Mucosa of stomach (tissue), 1 donor: ENCODE measurements around the gene NOP14.
"Not testable (repeated sequence)": the region's sequence is repeated elsewhere in the genome, so short reads cannot be mapped to it uniquely, and the experiment has no call there.

ENCODE experiments used
- H3K27me3 ChIP-seq: one replicate; pipeline ENCODE4 v1.7.0; 2013; ENCODE audit warnings: mild to moderate bottlenecking, low read length; ENCODE audit not compliant: control insufficient read depth, insufficient read depth
- H3K36me3 ChIP-seq: one replicate; pipeline ENCODE4 v1.7.0; 2013; ENCODE audit warnings: low read length; ENCODE audit not compliant: control insufficient read depth, insufficient read depth
- H3K4me1 ChIP-seq: one replicate; pipeline ENCODE4 v1.7.0; 2013; ENCODE audit warnings: mild to moderate bottlenecking, low read length; ENCODE audit not compliant: control insufficient read depth, insufficient read depth
- H3K4me3 ChIP-seq: one replicate; pipeline ENCODE4 v1.7.0; 2013; ENCODE audit warnings: low read length
- H3K9ac ChIP-seq: one replicate; pipeline ENCODE4 v1.7.0; 2013; ENCODE audit warnings: mild to moderate bottlenecking, low read length, moderate library complexity
- H3K9me3 ChIP-seq: one replicate; pipeline ENCODE4 v1.7.0; 2013; ENCODE audit warnings: mild to moderate bottlenecking, low read length, moderate library complexity; ENCODE audit not compliant: control insufficient read depth
- donor health status: Pancreatic carcinoma.

The NOP14 gene

DNA sequence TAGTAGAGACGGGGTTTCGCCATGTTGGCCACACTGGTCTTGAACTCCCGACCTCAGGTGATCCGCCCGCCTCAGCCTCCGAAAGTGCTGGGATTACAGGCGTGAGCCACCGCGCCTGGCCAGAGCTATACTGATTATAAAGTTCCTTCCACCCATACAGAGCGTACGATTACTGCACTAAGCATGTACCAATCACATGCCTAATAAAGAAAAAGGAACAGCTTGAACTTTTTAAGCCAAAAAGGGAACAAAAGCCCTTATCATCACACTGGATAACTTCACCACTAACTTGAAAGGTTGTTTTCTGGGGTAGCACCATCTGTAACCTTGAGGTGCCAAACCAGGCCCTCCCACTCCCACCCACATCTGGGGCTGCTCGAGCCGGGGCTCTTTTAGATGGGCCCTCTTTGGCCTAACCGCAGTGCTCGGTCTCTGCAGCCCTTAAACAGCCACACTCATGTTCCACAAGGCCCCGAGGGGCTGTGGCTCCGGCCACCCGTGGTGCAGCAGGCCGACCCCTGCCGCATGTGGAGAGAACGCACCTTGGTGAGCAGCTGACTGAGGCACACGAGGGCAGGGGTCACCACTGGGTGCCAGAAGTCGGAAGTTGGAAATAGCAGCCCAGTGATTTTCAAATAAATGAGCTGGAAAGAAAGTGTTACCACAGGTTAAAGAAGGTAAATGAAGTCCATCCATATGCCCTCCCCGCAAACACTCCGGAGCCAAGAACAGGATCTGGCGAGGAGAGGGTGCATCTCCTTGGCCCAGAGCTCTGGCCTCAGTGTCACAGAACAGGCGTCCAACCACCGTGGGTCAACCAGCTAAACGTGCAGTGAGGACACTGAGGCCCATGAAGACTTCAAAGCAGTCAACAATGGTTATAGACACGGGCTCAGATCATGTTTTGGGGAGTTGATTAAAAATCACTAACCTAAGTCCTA, 18.4 kb downstream of the NOP14 start:
- Histone ChIP-seq H3K9ac (no peak overlapping the region), H3K4me3 (no peak overlapping the region), H3K36me3 (peaks cover 28% of the 10 kb centered on the region), H3K9me3 (no peaks in the 10 kb centered on the region), H3K4me1 (peaks cover 15% of the 10 kb centered on the region), H3K27me3 (no peaks in the 10 kb centered on the region)

DNA sequence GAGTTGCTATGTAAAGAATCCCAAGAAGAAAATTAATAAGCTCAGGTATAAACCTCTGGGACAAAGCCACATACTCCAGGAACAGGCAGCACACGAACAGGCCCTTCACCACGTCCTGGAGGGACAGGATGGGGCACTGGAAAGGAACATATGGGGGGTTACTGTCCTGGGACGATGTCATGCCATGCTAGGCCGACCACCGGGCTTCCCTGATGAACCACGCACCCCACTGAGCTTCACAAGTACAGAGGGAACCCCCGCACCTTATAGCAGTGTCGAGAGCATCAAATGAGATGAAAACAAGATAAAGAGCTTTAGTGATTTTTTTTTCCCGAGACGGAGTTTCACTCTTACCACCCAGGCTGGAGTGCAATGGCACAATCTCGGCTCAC, 19.1 kb downstream of the NOP14 start:
- Histone ChIP-seq H3K4me1 (peaks cover 15% of the 10 kb centered on the region), H3K4me3 (no peak overlapping the region), H3K36me3 (peaks cover 24% of the 10 kb centered on the region), H3K9me3 (no peaks in the 10 kb centered on the region), H3K9ac (no peak overlapping the region), H3K27me3 (no peaks in the 10 kb centered on the region)

GRCh38 chr4:2943364-2944090, 19.7 kb downstream of the NOP14 start:
- H3K9ac ChIP-seq: no peak overlapping the region
- peaks cover 15% of the 10 kb centered on the region for H3K4me1 ChIP-seq
- no peak overlapping the region for H3K4me3 ChIP-seq
- no peaks in the 10 kb centered on the region for H3K27me3 ChIP-seq
- H3K36me3 ChIP-seq: peaks cover 24% of the 10 kb centered on the region
- H3K9me3 ChIP-seq: no peaks in the 10 kb centered on the region

DNA sequence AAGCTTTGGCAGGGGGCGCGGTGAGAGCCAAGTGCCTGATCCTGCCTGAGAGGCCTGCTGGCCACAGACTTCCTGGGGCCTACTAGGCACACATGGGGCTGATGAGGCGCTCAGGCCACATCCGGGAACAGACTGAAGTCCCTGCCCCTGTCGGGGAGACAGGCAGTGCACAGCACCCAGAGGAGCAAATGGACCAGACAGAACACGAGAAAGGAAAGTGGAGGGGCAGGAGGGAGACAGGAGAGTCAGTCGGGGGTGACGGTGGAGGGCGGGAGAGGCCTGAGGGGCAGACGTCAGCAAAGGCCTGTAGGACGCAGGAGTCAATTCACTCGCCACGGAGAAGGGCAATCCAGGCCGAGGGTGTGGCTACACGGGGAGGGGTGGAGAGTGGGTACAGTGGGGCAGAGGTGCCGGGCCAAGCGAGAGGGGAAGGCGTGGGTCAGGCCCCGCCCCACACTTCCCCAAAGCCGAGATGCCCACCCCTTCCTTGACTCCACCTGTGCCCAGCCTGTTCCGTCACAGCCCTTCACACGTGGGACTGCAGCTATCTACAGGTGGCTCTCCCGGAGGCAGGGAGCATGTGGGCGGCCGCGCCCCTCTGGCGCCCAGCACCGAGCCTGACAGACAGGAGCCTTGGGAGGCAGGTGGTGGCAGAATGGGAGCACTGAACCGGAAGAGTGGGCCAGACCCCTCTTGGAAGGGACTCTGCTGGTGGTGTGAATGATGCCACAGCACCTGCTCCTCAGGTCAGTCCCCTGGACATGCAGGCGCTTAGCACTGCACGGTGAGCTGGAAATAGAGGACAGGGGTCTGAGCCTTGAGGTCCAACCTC, 20.5 kb downstream of the NOP14 start:
- Histone ChIP-seq H3K4me3 (peak overlapping the region; percentile 16), H3K9ac (peak overlapping the region; percentile 47), H3K27me3 (no peaks in the 10 kb centered on the region), H3K4me1 (peaks cover 15% of the 10 kb centered on the region), H3K9me3 (no peaks in the 10 kb centered on the region), H3K36me3 (peaks cover 21% of the 10 kb centered on the region)

DNA sequence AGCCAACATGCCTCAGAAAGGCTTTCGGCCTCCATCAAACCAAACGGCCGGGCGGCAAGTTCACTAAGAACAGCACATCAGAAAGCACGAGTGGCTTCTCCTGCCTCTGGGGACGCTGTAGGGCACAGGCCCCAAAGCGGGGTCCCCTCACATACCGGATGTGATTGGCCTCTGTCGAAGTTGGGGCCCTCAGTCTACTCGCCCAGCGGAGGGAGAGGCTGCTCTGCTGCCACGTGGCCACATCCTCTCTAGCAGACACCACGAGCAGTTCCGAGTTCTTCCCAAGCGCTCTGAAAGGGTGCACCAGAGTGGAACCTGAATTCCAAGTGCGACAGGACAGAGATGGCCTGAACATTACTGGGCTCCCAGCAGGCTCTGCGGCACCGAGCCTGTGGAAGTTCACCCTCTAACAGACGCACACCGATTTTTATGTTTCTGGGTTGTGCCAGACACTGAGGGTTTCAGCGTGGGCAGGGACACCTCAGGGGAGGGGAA, 21.1 kb downstream of the NOP14 start:
- peak overlapping the region; percentile 16 for H3K4me3 ChIP-seq
- H3K9ac ChIP-seq: peak overlapping the region; percentile 47
- peaks cover 17% of the 10 kb centered on the region for H3K36me3 ChIP-seq

GRCh38 chr4:2941138-2942036, 21.8 kb downstream of the NOP14 start:
- Histone ChIP-seq H3K9me3 (no peaks in the 10 kb centered on the region), H3K27me3 (no peaks in the 10 kb centered on the region), H3K4me3 (no peak overlapping the region), H3K4me1 (peaks cover 28% of the 10 kb centered on the region), H3K36me3 (peaks cover 17% of the 10 kb centered on the region), H3K9ac (no peak overlapping the region)

More for the DNA sequence above, 21.1 kb downstream of the NOP14 start:
- H3K27me3 ChIP-seq: no peaks in the 10 kb centered on the region
- peaks cover 21% of the 10 kb centered on the region for H3K4me1 ChIP-seq
- H3K9me3 ChIP-seq: no peaks in the 10 kb centered on the region

DNA sequence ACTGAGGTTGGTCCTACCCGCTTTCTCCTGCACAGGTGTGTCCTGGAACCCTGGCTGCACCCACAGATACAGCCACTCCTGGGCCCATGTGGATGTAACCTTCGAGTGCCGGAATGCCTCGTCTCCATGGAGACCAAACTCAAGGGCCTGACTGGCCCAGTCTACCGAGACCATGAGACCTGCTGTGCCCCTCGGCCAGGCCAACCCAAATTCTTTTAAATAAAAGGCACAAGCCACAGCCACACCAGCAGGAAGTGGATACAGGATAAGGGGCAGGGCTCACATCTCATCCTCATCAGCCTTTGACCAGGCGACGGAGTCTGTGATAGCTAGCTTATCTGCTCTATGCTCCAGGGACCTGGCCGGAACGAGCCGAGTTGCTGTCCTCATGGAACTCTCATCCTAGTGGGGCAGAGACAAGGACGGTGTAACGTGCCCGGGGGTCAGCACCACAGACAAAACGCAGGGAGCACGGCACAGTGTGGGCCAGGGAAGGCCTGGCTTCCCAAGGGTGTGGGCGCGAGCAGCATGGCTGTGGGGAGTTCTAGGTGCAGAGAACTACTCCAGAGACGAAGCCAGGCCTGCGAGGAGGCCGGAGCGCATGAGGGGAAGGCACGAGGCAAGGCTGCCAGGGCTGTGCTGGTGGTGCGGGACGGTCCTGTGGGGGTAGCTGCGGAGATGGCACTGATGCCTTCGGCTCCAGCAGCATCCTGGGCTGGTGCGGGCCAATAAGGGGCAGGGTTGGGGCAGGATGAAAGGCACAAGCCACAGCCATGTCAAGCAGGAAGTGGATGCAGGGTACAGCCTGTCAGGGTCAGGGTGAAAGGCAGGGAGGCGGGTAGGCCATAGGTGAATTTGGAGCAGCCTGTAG, 22.7 kb downstream of the NOP14 start:
- Histone ChIP-seq H3K4me1 (peaks cover 31% of the 10 kb centered on the region), H3K27me3 (no peaks in the 10 kb centered on the region), H3K9me3 (no peaks in the 10 kb centered on the region), H3K4me3 (no peak overlapping the region), H3K36me3 (peaks cover 17% of the 10 kb centered on the region), H3K9ac (no peak overlapping the region)

GRCh38 chr4:2939383-2940243, 23.6 kb downstream of the NOP14 start:
- Histone ChIP-seq H3K9me3 (no peaks in the 10 kb centered on the region), H3K4me3 (no peak overlapping the region), H3K4me1 (peaks cover 31% of the 10 kb centered on the region), H3K36me3 (peaks cover 17% of the 10 kb centered on the region), H3K27me3 (no peaks in the 10 kb centered on the region), H3K9ac (no peak overlapping the region)

- peaks cover 17% of the 10 kb centered on the region for H3K36me3 ChIP-seq
- H3K9me3 ChIP-seq: no peaks in the 10 kb centered on the region
- H3K27me3 ChIP-seq: no peaks in the 10 kb centered on the region
- H3K9ac ChIP-seq: no peak overlapping the region
- H3K4me3 ChIP-seq: no peak overlapping the region
- H3K4me1 ChIP-seq: peaks cover 32% of the 10 kb centered on the region
Observed at GRCh38 chr4:2938906-2939305, 24.3 kb downstream of the NOP14 start.

DNA sequence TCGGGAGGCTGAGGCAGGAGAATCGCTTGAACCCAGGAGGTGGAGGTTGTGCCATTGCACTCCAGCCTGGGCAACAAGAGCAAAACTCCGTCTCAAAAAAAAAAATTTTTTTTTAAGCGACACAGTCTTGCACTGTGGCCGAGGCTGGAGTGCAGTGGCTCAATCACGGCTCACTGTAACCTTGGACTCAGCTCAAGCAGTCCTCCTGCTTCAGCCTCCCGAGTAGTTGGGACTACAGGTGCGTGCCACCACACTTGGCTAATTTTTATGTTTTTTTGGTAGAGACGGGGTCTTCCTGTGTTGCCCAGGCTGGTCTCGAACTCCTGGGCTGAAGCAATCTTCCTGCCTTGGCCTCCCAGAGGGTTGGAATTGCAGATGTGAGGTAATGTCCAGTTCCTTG, 24.8 kb downstream of the NOP14 start:
- Histone ChIP-seq H3K4me1 (peaks cover 36% of the 10 kb centered on the region), H3K36me3 (peaks cover 17% of the 10 kb centered on the region)
- H3K9ac ChIP-seq, H3K9me3 ChIP-seq, H3K27me3 ChIP-seq, H3K4me3 ChIP-seq: not testable (repeated sequence)
